ENCODE results near the gene IFT122.

IFT122 gene

DNA sequence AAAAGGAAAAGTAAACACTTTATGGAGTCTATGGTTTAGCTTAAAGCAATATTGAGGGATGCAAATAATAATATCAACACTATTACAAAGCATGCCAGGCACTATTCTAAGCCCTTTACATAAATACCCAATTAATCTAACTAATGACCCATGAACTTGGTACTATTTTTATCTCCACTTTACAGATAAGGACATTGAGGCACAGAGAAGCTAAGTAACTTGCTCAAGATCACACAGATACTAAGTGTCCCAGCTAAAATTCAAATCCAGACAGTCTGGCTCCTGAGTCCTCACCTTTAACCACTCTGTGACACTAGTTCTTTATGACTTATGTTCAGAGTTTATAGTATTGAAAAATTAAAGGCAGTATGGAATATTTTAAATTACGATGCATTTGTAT, 5.9 kb upstream of the IFT122 start:
- Mint-ChIP-seq H3K36me3 (ENCODE audit: insufficient read depth) (peaks cover 65% of the 10 kb centered on the region), H3K27ac (no peak overlapping the region), H3K27me3 (no peaks in the 10 kb centered on the region), H3K4me3 (no peak overlapping the region), H3K4me1 (ENCODE audit: low read depth in 2 of 2) (peaks cover 22 to 36% of the 10 kb centered on the region in 2 donors), H3K9me3 (no peaks in the 10 kb centered on the region)
- DNase-seq: no peak
- no peak for ATAC-seq (replicated peaks)

DNA sequence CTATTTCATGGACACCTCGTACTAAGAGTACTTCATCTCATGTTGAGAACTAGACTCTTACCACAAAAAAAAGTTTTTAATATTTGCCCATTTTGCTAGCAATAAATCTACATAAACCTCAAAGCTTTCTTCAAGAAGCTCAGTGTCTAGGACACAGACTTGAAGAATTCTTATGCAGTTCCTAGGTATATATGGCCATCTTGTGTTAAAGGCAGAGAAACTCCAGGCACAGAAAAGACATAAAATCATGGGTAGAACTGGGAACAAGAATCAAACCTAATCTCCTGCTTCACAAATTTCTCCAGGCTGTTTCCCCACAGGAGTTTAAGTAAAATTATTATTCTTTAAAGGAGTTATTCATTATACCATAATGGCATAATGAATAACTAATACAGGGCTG, 4.7 kb upstream of the IFT122 start:
- DNase-seq (no peak), ATAC-seq (replicated peaks) (no peak)
- peaks cover 24 to 43% of the 10 kb centered on the region in 2 donors for H3K4me1 Mint-ChIP-seq (ENCODE audit: low read depth in 2 of 2)
- peaks cover 74% of the 10 kb centered on the region for H3K36me3 Mint-ChIP-seq (ENCODE audit: insufficient read depth)
- H3K9me3 Mint-ChIP-seq: no peaks in the 10 kb centered on the region
- no peak overlapping the region for H3K4me3 Mint-ChIP-seq
- H3K27ac Mint-ChIP-seq: peak overlapping the region in 1 of 2 donors; percentile 21
- H3K27me3 Mint-ChIP-seq: no peaks in the 10 kb centered on the region

- H3K4me3 Mint-ChIP-seq: peak overlapping the region; percentile 78 to 93
- H3K4me1 Mint-ChIP-seq (ENCODE audit: low read depth in 2 of 2): peaks cover 38 to 58% of the 10 kb centered on the region in 2 donors
- ATAC-seq (replicated peaks) (peak; percentile 3), DNase-seq (peak in 2 of 3 experiments; percentile 16 to 31)
- peak overlapping the region; percentile 89 to 94 for H3K27ac Mint-ChIP-seq
- no peaks in the 10 kb centered on the region for H3K9me3 Mint-ChIP-seq
- H3K27me3 Mint-ChIP-seq: no peaks in the 10 kb centered on the region
- H3K36me3 Mint-ChIP-seq (ENCODE audit: insufficient read depth): peaks cover 45% of the 10 kb centered on the region
Observed at GRCh38 chr3:129439226-129439816, 703 bp upstream of the IFT122 start.

GRCh38 chr3:129440618-129441190, 680 bp downstream of the IFT122 start:
- no peaks in the 10 kb centered on the region for H3K9me3 Mint-ChIP-seq
- peaks cover 35 to 51% of the 10 kb centered on the region in 2 donors for H3K4me1 Mint-ChIP-seq (ENCODE audit: low read depth in 2 of 2)
- ATAC-seq (replicated peaks) (peak; percentile 57), DNase-seq (no peak)
- no peaks in the 10 kb centered on the region for H3K27me3 Mint-ChIP-seq
- peak overlapping the region; percentile 78 to 93 for H3K4me3 Mint-ChIP-seq
- peak overlapping the region; percentile 89 to 94 for H3K27ac Mint-ChIP-seq
- H3K36me3 Mint-ChIP-seq (ENCODE audit: insufficient read depth): peaks cover 38% of the 10 kb centered on the region

GRCh38 chr3:129441215-129441614, 1.2 kb downstream of the IFT122 start:
- peaks cover 33 to 46% of the 10 kb centered on the region in 2 donors for H3K4me1 Mint-ChIP-seq (ENCODE audit: low read depth in 2 of 2)

GRCh38 chr3:129441782-129442181, 1.8 kb downstream of the IFT122 start:
- DNase-seq: no peak
- Mint-ChIP-seq H3K9me3 (no peaks in the 10 kb centered on the region), H3K4me3 (peak overlapping the region; percentile 78 to 93), H3K4me1 (ENCODE audit: low read depth in 2 of 2) (peaks cover 28 to 41% of the 10 kb centered on the region in 2 donors), H3K36me3 (ENCODE audit: insufficient read depth) (peaks cover 30% of the 10 kb centered on the region), H3K27ac (peak overlapping the region; percentile 89 to 94), H3K27me3 (no peaks in the 10 kb centered on the region)
- ATAC-seq (replicated peaks): no peak

More at GRCh38 chr3:129441215-129441614, 1.2 kb downstream of the IFT122 start:
- peak overlapping the region; percentile 89 to 94 for H3K27ac Mint-ChIP-seq
- H3K9me3 Mint-ChIP-seq: no peaks in the 10 kb centered on the region
- DNase-seq: no peak
- H3K27me3 Mint-ChIP-seq: no peaks in the 10 kb centered on the region
- no peak for ATAC-seq (replicated peaks)
- peak overlapping the region; percentile 78 to 93 for H3K4me3 Mint-ChIP-seq
- peaks cover 34% of the 10 kb centered on the region for H3K36me3 Mint-ChIP-seq (ENCODE audit: insufficient read depth)

DNA sequence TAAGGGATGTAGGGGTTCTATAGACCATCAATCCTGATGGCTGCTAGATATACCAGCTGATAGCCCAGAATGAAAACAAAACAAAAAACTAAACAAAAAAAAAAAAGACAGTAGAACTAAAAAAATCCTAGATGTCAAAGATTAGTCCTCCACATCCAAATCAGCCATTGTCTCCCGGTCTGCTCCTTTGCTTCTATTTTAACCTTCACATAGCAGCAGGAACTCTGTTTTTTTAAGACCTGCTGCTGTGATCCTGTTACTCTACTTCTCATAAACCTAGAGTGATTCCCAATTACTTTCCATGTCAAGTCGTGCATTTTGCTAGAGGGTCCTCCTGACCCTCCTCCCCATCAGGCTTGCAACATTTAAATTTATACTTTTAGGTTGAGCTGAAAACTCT, 2.5 kb downstream of the IFT122 start:
- no peaks in the 10 kb centered on the region for H3K27me3 Mint-ChIP-seq
- ATAC-seq (replicated peaks) (no peak), DNase-seq (no peak)
- peaks cover 26% of the 10 kb centered on the region for H3K36me3 Mint-ChIP-seq (ENCODE audit: insufficient read depth)
- H3K4me1 Mint-ChIP-seq (ENCODE audit: low read depth in 2 of 2): peaks cover 25 to 38% of the 10 kb centered on the region in 2 donors
- H3K27ac Mint-ChIP-seq: peak overlapping the region; percentile 75 to 94
- no peak overlapping the region for H3K4me3 Mint-ChIP-seq
- no peaks in the 10 kb centered on the region for H3K9me3 Mint-ChIP-seq

DNA sequence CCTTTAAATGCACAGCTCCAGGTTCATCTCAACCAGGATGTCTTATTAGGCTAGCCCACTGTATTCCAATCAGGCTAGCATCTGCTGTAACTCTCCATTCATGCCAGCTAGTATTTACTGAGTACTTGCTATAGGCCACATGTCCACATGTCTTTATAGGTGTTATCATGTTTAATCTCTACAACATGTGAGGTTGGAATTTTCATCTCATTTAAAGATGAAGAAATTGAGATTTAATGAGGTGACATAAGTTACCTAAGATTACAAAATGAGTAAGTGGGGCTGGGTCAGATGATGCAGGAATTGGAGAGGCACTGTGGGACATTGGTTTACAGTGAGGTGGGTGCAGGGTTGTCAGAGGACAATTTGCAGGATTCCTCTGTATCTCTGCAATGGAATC, 2.9 kb downstream of the IFT122 start:
- Mint-ChIP-seq H3K27ac (peak overlapping the region; percentile 75 to 94), H3K27me3 (no peaks in the 10 kb centered on the region), H3K36me3 (ENCODE audit: insufficient read depth) (peaks cover 21% of the 10 kb centered on the region), H3K4me1 (ENCODE audit: low read depth in 2 of 2) (peaks cover 21 to 34% of the 10 kb centered on the region in 2 donors), H3K9me3 (no peaks in the 10 kb centered on the region), H3K4me3 (no peak overlapping the region)
- no peak for DNase-seq
- no peak for ATAC-seq (replicated peaks)

- H3K4me3 Mint-ChIP-seq: no peak overlapping the region
- H3K27ac Mint-ChIP-seq: no peak overlapping the region
- H3K9me3 Mint-ChIP-seq: no peaks in the 10 kb centered on the region
- no peak for ATAC-seq (replicated peaks)
- peaks cover 14 to 15% of the 10 kb centered on the region in 2 donors for H3K4me1 Mint-ChIP-seq (ENCODE audit: low read depth in 2 of 2)
- DNase-seq: no peak
- H3K27me3 Mint-ChIP-seq: no peaks in the 10 kb centered on the region
- H3K36me3 Mint-ChIP-seq (ENCODE audit: insufficient read depth): peaks cover 3% of the 10 kb centered on the region
Observed at GRCh38 chr3:129445471-129445870, 5.4 kb downstream of the IFT122 start.

GRCh38 chr3:129446926-129447325, 6.9 kb downstream of the IFT122 start:
- DNase-seq (no peak), ATAC-seq (replicated peaks) (no peak)
- no peaks in the 10 kb centered on the region for H3K36me3 Mint-ChIP-seq (ENCODE audit: insufficient read depth)
- H3K4me3 Mint-ChIP-seq: no peak overlapping the region
- peaks cover 5 to 8% of the 10 kb centered on the region in 2 donors for H3K4me1 Mint-ChIP-seq (ENCODE audit: low read depth in 2 of 2)
- H3K27me3 Mint-ChIP-seq: no peaks in the 10 kb centered on the region
- H3K27ac Mint-ChIP-seq: no peak overlapping the region
- no peaks in the 10 kb centered on the region for H3K9me3 Mint-ChIP-seq

DNA sequence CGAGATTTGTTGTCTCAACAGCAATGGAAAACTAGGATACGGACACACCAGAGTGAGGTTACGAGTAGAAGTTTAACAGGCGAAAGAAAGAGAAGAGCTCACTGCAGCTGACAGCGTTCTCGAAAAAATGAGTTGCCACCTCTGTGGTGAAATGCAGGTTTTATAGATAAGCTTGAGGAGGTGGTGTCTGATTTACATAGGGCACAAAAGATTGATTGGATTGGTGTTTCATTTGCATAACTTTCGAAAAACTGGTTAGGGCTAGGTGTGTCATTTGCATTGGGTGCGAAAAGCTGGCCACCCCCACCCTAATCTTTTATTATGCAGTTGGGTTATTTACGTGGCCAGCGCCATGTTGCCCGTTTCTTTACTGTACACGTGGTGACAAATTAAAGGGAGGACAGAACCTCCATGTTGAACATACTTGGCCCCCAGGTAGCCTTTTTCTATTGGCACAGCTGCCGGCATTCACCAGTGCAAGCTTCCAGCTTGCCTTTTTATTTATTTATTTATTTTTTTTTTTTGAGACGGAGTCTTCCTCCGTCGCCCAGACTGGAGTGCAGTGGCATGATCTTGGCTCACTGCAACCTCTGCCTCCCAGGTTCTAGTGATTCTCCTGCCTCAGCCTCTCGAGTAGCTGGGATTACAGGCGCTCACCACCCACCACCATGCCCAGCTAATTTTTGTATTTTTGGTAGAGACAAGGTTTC, 8.3 kb downstream of the IFT122 start:
- H3K4me1 Mint-ChIP-seq (ENCODE audit: low read depth in 2 of 2): no peaks in the 10 kb centered on the region
- ATAC-seq (replicated peaks) (no peak), DNase-seq (no peak)
- no peaks in the 10 kb centered on the region for H3K9me3 Mint-ChIP-seq
- H3K4me3 Mint-ChIP-seq: no peak overlapping the region
- no peaks in the 10 kb centered on the region for H3K36me3 Mint-ChIP-seq (ENCODE audit: insufficient read depth)
- no peak overlapping the region for H3K27ac Mint-ChIP-seq
- H3K27me3 Mint-ChIP-seq: no peaks in the 10 kb centered on the region

GRCh38 chr3:129449279-129450115, 9.5 kb downstream of the IFT122 start:
- Mint-ChIP-seq H3K27ac (peak overlapping the region in 1 of 2 donors; percentile 6), H3K9me3 (no peaks in the 10 kb centered on the region), H3K27me3 (no peaks in the 10 kb centered on the region), H3K36me3 (ENCODE audit: insufficient read depth) (no peaks in the 10 kb centered on the region), H3K4me1 (ENCODE audit: low read depth in 2 of 2) (no peaks in the 10 kb centered on the region), H3K4me3 (no peak overlapping the region)
- ATAC-seq (replicated peaks) (no peak), DNase-seq (no peak)

GRCh38 chr3:129453732-129454131, 13.7 kb downstream of the IFT122 start:
- no peak for ATAC-seq (replicated peaks)
- Mint-ChIP-seq H3K4me3 (no peak overlapping the region), H3K27ac (no peak overlapping the region), H3K4me1 (ENCODE audit: low read depth in 2 of 2) (no peaks in the 10 kb centered on the region), H3K27me3 (no peaks in the 10 kb centered on the region), H3K9me3 (no peaks in the 10 kb centered on the region), H3K36me3 (ENCODE audit: insufficient read depth) (no peaks in the 10 kb centered on the region)
- no peak for DNase-seq
